ENCODE data around the gene TSHZ3.

The TSHZ3 gene

DNA sequence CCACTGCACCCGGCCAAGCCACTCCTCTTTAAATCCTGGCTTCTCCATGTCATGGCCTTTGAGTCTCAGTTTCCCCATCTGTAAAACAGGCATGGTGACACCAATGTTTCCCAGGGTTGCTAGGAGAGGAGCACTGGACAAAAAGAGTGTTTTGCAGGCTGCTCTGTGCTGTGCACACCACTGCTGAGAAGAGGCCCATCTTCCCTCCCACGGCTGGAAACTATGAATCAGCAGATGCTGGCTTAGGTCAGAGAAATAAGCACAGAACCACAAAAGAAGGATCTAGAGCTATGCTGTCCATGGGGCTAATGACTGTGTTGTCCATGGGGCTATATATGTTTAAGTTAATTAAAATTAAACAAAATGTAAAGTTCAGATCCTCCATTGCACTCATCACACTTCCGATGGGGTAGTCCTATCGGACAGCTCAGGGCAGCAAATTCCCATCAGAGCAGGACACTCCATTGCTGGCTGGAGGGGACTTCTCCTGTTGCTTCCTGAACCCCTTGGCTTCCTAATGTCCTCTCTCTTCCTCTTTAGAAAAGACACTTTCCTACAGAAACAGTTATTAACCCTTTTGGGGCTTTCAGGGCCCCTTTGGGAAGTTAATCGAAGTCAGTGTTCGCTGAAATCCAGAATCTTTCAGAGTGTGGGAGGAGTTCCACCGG, 37.1 kb downstream of the TSHZ3 start:
- DNase-seq: no peak

DNA sequence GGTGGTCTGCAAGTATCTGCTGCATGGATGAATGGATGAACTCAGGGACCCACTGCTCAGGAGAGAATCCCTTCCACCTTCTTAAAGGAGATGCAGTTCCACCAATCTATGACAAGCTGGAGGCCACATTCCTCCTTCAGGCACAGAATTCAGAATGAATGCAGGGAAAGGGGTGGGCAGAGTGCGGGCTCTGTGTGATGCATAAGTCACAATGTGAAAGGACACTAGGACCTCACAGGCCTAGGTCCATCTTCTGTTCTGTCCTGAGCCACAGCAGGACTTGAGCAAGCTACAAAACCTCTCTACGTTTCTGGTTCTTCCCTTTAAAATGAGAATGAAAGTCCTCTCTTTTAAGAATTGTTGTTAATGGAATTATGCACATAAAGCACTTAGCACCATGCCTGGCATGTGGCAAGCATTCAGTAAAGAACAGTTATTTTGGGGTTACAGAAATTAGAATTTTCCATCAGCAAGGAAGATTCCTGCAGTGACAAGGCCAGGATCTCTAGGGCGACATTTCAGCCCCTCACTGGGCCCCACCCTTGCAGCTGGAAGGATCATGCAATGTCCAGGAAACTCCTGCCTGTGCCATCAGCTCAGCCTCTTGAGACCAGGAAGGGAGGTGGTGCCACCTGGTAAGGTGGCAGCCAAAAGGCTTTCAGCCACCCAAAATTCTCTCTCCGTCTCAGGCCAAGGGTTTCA, 38.7 kb downstream of the TSHZ3 start:
- no peak for DNase-seq

DNA sequence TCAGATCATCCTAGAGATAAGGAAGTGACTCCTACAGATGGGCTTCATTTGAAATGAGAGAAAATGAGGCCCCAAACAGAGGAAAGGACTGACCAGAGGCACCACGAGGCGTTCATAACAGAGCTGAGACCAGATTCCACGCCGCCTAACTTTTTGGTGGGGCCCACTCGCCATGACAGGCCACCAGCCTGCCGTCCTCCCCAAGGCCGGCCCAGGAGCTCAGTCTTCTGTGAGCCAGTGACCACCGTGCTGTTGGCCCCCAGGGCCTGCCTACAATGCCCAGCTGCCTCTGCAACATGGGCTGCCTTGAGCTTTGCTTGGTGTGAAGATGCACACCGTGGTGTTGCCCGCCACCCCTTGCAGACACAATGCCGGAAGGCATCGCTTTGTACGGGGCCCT, 40.5 kb downstream of the TSHZ3 start:
- DNase-seq: no peak

DNA sequence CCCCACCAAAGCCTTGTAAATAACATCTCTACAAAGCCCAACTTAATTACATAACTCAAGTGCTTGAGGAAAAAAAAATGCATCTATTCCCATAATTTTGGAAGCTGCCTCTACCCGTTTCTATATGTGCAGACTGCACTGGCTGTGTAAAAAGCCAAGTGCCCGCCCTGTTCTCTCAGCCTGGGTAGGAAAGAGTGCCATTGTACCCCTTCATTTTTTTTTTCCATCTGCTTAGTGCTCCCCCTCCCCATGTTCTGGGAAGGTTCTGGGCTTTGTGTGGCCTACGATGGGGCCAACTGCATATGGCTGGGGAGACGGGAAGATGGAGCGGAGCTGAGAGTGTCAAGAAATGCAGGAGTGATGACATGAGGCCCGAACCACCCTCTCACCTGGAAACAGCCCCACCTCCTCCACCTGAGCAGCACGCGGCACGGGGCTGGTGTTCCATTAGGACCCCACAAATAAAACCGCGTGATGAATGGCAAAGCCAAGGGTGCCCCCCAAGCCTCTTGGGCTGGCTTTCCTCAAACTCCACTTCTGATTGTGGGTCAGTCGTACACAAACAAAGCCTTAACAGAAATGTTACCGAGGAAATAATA, 42.1 kb downstream of the TSHZ3 start:
- DNase-seq: no peak

DNA sequence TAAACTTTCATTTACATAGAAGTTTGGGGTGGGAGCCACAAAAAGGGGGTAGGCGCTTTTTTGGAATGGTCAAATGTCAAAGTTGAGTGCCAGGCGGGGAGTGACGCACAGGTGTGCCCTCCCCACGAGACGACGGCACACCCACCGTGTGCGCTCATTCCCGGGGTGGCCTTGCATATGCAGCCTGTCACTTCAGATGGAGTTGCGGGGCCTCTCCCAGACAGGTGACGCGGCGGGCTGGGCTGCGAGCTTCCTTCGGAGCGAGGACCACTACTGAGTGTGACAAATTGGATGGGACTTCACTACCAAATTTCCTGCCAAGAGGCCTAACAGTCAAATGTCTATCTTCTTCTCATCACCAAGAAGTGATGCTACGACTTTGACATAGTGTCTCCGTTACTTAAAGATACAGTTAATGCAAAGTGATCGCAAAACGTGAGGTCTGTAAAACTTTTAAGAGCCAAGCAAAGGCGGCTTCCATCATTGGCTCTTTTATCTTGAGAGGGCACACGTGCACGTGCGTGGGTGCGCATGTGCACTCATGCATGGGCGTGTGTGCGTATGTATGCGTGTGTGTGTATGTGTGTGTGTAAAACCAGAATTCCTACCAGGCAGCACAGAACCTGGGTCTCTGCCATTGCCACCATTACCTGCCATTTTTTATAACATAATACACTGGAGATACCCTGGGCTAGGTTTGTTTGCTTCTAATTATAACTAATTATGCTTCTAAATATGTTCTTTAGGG, 43.1 kb downstream of the TSHZ3 start:
- DNase-seq: no peak

DNA sequence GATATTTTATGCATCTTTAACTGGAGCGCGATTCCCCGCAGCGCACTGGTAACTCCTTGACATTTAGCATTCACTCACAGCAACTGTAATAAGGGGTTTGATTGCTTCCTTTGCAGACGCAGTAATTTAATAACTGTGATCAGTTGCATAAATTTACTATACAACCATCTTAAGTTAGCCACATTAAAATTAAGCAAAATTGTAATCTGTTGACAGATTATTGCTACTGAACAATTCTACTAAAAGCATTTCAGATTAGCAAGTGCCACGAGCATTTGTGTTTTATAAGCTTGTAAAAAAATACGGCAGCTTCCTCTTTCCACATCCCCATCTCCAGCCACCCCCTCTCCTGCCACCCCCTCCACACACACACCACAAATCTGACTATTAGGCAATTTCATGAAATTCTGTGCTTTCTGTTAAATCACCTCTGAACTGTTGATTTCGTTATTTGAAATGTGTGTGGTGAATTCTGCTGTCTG, 44.4 kb downstream of the TSHZ3 start:
- DNase-seq: no peak

DNA sequence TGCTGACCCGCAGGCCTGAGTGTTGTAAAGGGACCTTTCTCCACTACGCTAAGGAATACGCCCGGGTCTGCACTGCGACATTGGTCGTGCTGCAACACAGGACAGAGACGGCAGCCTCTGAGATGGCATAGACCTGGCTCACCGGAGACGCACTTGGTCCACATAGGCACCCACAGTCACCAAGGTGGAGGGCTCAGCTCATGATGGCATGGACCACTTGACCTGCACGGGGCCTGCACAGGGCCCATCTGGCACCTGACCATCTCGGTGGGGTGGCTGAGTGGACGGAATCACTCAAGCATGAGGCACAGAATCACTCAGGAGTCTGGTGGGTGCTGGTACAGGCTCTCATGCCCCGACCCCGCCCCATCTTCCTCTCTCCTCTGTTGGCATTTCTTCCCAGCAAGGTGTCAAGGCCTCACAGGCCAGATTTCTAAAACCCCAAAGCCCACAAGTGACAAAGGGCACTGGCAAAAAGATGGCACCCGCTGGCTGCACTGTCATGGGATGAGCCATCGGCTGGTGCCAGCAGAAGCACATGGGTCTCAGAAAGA, 45.9 kb downstream of the TSHZ3 start:
- DNase-seq: no peak

DNA sequence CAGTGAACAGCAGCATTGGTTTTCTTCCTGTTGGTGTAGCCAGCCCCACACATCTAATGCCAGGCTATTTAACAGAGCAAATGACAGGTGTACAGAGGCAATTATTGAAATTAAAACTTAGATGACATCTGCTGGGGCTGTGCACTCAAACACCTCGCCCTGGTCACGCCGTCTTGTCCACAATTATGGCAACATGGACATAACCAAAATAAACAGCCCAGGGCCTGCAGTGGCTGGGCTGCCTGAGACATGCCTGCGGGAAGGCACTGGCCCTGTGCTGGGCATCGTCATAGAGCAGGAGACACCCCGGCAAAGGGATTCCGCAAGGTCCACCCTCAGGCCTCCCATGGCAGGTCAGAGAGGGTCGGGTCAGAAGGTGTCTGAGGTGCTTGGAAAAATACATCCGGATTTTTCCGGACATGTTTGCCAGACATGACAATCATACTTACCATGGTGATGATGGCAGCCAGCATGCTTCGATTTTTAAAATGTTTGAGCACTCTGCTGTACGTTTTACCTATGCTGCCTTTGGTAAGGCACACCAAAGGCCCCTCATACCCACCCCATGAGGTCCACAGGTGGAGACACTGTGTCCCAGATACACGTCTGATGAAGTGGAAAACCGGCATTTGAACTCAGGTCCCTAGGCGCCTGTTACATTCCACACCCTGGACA, 47.8 kb downstream of the TSHZ3 start:
- DNase-seq: no peak

DNA sequence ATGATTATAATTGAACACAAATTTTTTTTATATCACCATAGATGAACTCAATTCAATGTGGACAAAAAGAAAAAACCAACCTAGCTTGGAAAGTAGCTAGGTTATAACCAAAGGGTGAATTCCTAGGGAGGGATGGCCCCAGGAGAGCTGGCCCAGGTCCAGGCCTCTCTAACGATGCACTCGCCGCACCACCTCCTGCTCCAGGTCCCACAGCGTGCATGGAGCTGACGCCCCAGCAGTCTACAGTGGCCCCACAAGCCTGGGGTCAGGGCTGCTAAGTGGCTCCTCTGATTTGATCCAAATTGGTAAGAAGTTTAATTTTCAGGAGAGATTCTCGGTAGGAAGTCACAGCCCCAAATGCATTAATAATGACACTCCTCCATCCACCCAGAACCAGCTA, 48.8 kb downstream of the TSHZ3 start:
- no peak for DNase-seq

DNA sequence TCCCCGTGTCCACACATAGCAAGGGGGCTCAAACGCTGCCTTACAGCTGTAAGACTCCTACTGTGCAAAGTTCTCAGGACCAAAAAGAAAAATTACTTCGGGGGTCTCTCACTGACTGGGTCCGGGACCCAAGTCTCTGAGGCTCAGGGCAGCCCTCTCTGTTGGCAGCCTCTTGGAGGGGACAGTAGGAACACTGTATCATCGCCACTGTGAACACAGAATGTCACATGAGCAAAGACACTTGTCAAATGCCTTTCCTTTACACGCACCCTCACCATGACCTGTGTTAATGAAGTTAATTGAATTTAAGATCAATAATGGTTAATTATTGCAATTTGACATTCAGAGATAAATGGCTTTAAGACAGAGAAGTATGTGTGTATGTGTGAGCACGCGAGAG, 49.6 kb downstream of the TSHZ3 start:
- no peak for DNase-seq

DNA sequence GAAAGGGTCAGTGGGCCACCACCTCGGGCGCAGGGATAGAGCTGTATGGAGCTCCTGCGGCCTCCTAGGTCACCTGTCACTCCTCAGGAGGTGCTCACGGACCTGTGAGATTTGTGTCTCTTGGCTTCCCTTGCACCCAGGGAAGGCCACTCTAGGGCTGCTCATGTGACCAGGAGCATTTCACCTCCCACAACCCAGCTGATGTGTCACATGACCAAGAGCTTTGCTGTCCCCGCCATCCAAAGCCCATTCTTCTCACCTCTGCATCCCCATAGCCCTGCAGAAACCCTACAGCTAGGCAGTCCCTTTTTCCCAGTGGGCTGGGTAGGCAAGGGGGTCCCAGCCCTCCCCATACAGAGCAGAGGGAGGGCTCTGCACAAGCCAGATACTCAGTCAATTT, 51.2 kb downstream of the TSHZ3 start:
- no peak for DNase-seq

DNA sequence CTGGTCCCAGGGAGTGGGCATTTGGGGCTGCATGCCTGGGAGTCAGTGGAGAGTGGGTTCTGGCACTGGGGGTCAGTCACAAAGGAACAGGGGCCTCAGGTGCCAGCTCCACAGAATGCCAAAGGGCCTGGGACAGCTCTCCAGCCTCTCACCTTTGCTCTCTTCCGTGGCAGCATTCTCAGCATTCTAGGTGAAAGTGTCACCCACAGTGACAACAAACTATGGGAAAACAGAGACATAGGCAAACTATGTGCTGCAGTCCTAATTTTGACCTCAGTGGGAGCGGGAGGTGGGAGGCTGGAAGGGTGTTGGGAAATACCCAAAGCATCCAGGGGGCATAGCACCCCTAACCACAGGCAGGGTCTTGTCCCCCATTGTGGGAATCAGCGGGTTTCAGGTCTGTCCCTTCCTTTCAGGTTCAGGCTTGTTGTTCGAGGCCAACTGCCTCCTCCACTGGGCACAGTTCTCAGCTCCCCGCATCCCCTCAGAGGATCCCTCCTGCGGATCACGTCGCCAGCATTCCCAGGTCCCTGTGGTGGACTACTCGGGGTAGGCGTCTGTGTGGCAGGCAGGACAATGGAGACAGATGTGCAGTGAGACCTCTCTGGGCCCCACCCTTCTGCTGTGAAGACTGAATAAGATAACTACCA, 52.4 kb downstream of the TSHZ3 start:
- no peak for DNase-seq

DNA sequence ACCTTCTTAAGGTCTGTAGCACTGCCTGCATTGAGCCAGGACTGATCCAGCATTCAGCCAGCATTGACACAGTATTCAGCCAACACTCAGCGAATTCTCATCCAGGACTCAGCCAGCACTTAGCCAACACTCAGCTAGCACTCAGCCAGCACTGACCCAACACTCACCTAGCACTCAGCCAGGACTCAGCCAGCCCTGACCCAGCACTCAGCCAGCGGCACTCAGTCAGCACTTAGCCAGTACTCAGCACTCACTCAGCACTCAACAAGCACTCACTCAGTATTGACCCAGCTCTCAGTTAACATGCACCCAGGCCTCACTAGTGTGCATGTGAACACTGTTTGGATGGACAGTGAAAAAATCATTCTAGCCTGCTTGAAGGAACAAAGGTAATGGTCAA, 55.0 kb downstream of the TSHZ3 start:
- DNase-seq: no peak

DNA sequence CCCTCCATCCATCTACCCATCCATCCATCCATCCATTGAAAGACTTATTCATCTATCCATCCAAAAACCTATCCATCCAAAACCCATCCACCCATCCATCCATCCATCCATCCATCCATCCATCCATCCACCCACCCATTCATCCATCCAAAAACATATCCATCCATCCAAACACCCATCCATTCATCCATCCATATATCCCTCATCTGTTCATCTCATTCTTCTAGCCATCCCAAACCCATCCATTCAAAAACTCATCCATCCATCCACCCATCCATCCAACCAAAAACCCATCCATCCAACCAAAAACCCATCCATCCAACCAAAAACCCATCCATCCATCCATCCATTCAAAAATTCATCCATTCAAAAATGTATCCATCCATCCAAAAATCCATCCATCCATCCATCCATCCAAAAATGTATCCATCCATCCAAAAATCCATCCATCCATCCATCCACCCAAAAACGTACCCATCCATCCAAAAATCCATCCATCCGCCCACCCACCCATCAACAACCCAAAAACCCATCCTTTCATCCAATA, 56.5 kb downstream of the TSHZ3 start:
- DNase-seq: no peak

DNA sequence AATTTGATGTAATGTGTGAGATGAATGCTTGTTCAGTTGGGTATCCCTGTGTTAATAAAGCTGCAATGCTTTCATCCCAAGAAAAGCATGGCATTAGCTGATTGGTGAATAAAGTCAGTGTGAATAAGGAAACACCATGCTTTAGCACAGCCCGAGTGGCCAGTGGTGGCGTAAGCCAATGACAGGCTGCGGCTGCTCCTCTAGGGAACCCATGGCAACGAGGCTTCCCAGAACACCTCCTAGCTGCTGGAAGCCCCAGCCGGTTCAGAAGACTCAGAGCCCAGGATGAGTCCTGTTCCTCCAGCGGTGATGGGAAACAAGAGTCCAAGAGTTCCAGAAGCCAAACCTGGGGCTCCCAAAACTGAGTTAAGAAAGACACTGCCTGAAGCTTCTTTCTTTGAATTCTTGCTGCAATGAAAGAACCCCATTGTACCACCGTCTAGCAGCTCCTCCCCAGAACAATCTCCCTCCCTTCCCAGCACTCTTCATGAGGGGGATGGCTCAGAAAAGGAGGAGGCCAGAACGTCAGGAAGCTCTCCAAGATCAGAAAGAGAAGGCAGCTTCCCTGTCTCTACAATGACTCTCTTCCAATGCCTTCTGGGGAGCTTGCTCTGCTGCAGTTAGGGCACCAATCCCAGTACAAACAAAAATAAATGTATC, 58.2 kb downstream of the TSHZ3 start:
- DNase-seq: no peak

DNA sequence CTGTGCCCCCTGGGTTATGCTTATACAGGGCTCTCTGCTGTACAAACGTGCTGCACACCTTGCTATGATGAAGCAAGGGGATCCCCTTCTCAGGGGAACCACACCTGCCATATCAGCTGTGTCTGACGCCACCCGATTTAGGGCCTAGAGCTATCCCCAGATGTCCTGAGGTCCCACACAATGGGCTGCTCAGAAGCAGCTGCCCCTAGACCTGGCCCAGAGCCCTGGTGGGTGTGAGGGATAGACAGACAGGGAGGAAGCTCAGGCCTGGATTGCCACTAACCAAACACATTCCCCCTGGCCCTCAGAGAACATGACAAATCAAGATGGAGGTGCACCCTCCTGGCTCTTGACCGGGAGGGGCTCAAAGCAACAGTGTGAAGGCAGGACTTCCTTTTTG, 59.3 kb downstream of the TSHZ3 start:
- DNase-seq: no peak

DNA sequence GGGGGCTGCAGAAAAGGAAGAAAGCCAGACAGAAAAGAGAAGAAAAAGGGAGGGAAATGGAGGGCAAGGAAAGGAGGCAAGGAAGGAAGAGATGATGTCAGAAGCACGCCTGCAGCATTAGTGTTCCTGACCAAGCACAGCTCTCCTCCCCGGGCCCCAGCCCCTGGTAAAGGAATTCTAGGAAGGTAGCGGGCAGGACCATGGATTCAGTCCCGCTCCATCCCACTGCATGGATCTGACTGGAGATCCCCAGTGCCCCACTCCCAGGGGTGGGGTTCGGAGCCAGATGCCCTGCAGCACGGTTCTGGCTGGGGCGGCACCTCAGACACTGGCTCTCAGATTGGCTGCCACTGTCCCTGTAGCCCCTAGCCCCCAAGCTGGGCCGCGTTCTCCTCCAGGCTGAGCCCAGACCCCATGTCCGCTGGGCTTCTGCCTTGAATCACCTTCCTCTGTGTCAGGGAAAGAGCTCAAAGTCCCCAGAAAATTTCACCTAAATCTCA, 59.8 kb downstream of the TSHZ3 start:
- no peak for DNase-seq

DNA sequence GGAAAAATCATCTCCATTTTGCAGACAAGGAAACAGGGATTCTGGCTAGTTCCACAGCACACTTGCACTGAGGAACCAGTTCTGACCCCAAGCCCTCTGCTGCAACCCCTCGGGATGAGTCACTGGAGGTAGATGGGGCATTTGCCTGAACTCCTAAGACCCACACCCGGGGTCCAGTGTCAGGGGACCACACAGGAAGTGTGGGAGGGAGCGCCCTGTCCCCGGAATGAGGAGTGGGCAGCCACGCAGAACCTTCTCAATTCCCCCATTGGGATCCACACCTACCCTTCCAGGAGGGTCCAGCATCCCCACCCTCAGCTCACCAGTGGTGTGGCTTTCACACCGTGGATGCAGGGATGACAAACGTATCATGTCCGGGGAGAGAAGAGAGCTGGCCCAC, 62.7 kb downstream of the TSHZ3 start:
- DNase-seq: no peak

DNA sequence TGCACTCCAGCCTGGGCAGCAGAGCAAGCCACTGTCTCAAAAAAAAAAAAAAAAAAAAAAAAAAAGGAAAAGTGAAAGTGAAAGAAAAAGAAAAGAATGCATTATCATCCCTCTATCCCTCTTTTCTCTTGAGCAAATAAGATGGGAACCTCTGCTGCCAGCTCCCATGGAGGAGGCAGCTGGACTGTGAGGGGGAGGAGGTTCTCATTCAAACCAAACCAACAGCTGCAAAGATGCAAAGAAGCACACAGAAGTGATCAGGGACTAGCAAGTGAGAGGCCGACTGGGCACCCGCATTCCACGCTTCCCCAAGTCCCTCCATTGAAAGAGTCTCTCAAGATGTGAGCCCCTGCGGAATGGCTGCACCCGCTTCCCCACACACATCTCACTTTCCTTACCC, 63.5 kb downstream of the TSHZ3 start:
- no peak for DNase-seq

DNA sequence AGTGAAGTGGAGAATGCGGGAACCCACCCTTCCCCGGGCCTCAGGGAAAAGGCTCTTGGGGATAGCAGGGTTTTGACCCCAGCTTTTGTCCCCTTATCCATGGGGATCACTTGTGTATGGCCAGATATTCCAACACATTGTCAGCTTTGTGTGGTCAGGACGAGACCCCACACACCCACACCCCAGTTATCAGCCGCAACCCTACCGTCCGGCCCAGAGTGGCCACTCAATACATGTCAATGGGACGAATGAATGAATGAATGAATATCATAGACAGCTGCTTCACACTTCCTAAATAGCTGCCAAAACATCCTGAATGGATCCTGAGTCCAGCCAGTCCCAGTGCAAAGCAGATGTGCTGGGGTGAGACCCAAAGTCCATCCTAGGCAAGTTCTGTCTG, 64.6 kb downstream of the TSHZ3 start:
- no peak for DNase-seq

DNA sequence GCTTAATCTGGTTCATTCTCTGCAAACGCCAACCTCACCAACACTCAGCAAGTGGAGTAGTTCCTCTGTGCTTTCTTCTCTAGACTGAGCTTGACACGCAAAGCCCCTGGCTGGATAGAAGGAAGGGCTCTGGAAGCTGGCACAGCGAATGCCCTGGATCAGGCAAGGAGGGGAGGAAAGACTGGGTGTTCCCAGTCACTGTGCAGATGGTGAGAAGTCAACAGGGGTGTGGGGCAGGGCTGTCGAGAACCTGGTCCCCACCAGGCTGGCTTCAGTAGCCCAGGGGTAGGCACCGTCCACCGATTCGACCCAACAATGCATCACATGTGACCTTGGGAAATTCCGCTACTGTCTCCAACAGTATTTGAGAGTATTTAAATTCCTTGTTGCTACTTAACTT, 65.5 kb downstream of the TSHZ3 start:
- DNase-seq: no peak
